CD4-positive, CD25-positive, alpha-beta regulatory T cell (primary cell): ENCODE results near the gene RAD51B. TPM values are rescaled to one million over a fixed set of nuclear protein-coding genes. Genes with fewer than 3 reads are reported as not detected.
A peak's percentile ranks its signal among the peaks of the same experiment; 100 is the strongest.

ENCODE experiments used
- ATAC-seq, 2 donors: fragments of 150-1000 bp; cut with Tn5 transposase; one replicate each; pipeline ENCODE4 v1.10.0; 2021; ENCODE audit warnings: low read depth in 2 of 2, moderate number of reproducible peaks in 2 of 2, moderate library complexity in 1 of 2
- DNase-seq, 3 donors: peaks; one replicate each; pipeline versions ENCODE4 v3.0.0 to v3.0.0-alpha.2; 2012 to 2022; ENCODE audit warnings: mixed read lengths in 1 of 3
- H3K27ac ChIP-seq: one replicate; pipeline ENCODE4 v1.7.0; 2013; ENCODE audit warnings: mild to moderate bottlenecking, low read length; ENCODE audit not compliant: insufficient read depth, poor library complexity, severe bottlenecking
- H3K27me3 ChIP-seq: one replicate; pipeline ENCODE4 v1.7.0; 2013; ENCODE audit warnings: low read length; ENCODE audit not compliant: control insufficient read depth, insufficient read depth
- H3K36me3 ChIP-seq: one replicate; pipeline ENCODE4 v1.7.0; 2013; ENCODE audit warnings: mild to moderate bottlenecking, low read length, moderate library complexity; ENCODE audit not compliant: control insufficient read depth, insufficient read depth
- H3K4me1 ChIP-seq: 2 replicates; pipeline ENCODE4 v1.7.0; 2013; ENCODE audit warnings: mild to moderate bottlenecking, low read length; ENCODE audit not compliant: insufficient read depth, control insufficient read depth, poor library complexity, severe bottlenecking
- H3K4me3 ChIP-seq: one replicate; pipeline ENCODE4 v1.7.0; 2013; ENCODE audit warnings: low read depth, mild to moderate bottlenecking, low read length, moderate library complexity
- H3K9me3 ChIP-seq, 2 experiments: 1 replicate in 1 of 2; 2 replicates in 1 of 2; pipeline ENCODE4 v1.7.0; 2013; ENCODE audit warnings: low read length in 2 of 2, mild to moderate bottlenecking in 1 of 2, moderate library complexity in 1 of 2; ENCODE audit not compliant: control insufficient read depth in 2 of 2
- H3K27ac Mint-ChIP-seq, 3 donors: one replicate each; pipeline ENCODE4 v1.8.0; 2020 to 2022; ENCODE audit warnings: mild to moderate bottlenecking in 3 of 3, mixed read lengths in 3 of 3, moderate library complexity in 2 of 3
- H3K27me3 Mint-ChIP-seq: one replicate; pipeline ENCODE4 v1.8.0; 2022; ENCODE audit warnings: mild to moderate bottlenecking, mixed read lengths
- H3K36me3 Mint-ChIP-seq: one replicate; pipeline ENCODE4 v1.8.0; 2020; ENCODE audit warnings: mixed read lengths
- H3K4me1 Mint-ChIP-seq, 4 donors: one replicate each; pipeline ENCODE4 v1.8.0; 2020 to 2022; ENCODE audit warnings: mixed read lengths in 4 of 4, mild to moderate bottlenecking in 1 of 4
- H3K4me3 Mint-ChIP-seq, 4 donors: one replicate each; pipeline ENCODE4 v1.8.0; 2020 to 2022; ENCODE audit warnings: mild to moderate bottlenecking in 4 of 4, mixed read lengths in 4 of 4, moderate library complexity in 3 of 4
- H3K9me3 Mint-ChIP-seq, 7 donors: one replicate each; pipeline ENCODE4 v1.8.0; 2020 to 2022; ENCODE audit warnings: mixed read lengths in 7 of 7, mild to moderate bottlenecking in 3 of 7, moderate library complexity in 2 of 7
- polyA plus RNA-seq, 4 donors: library from polyadenylated mRNA; unstranded; fragments of 300-500 nt; fragmentation: Illumina TruSeq; gene quantifications; one replicate each; pipeline ENCODE4 v1.2.3, GENCODE V29; 2021
- total RNA-seq: library from RNA; stranded (reverse); gene quantifications from one replicate; pipeline ENCODE4 v1.2.3, GENCODE V29; 2022

Gene RAD51B
- total and polyA plus RNA-seq, 5 donors from 2014 or later: 19.1 to 40.2 (median 28.1) TPM

DNA sequence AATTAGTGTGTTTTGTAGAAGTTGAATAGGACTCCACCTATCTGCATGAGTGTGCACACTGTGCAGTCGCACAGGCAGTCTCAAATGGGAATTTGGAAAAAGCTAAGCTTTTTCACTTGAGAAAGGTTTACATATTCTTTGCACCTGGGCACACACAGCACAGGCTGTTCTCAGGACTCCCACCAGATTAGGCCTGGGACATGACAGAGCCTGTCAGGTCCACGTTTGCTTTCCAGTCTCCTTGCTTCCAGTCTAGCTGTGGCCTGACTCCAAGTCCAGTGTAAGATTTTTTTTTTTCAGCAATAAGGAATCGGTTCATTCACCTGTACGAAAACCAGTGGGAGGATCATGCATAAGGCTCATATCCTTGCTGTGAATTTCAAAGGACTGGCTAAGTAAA, 792.0 kb downstream of the RAD51B start:
- peaks cover 9% of the 10 kb centered on the region for H3K36me3 Mint-ChIP-seq
- H3K9me3 Mint-ChIP-seq: peaks cover 4 to 22% (median 12%) of the 10 kb centered on the region in 7 donors
- Histone ChIP-seq H3K4me1 (no peaks in the 10 kb centered on the region), H3K27ac (no peak overlapping the region), H3K9me3 (peaks cover 22 to 23% of the 10 kb centered on the region in 2 experiments), H3K36me3 (no peaks in the 10 kb centered on the region), H3K4me3 (no peak overlapping the region), H3K27me3 (no peaks in the 10 kb centered on the region)
- peaks cover 0 to 10% (median 0%) of the 10 kb centered on the region in 4 donors for H3K4me1 Mint-ChIP-seq
- DNase-seq: no peak
- H3K27ac Mint-ChIP-seq: peak overlapping the region in 1 of 3 donors; percentile 54
- no peak for ATAC-seq
- H3K4me3 Mint-ChIP-seq: no peak overlapping the region
- H3K27me3 Mint-ChIP-seq: no peaks in the 10 kb centered on the region

DNA sequence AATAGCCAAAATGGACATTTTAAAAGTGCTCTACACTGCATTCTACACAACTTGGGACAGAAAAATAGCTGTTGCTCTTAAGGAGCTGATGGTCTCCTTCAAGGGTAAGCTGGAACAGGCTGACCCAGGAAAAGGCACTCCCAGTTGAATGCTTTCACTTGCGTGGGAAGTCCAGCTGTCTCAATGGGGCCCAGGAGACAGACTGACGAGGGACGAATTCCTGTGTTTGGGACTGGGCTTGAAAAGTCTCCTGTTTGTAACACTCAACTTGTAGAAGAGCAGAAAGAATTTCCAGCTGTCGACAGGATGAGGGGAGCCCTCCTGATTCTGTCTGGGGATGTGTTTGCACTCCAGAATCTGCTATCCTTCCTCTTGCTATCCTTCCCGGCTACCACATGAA, 792.5 kb downstream of the RAD51B start:
- ATAC-seq (no peak), DNase-seq (no peak)
- Histone ChIP-seq H3K27ac (no peak overlapping the region), H3K4me1 (no peaks in the 10 kb centered on the region), H3K36me3 (no peaks in the 10 kb centered on the region), H3K4me3 (no peak overlapping the region), H3K9me3 (peaks cover 26 to 28% of the 10 kb centered on the region in 2 experiments), H3K27me3 (no peaks in the 10 kb centered on the region)
- H3K4me1 Mint-ChIP-seq: peaks cover 0 to 8% (median 0%) of the 10 kb centered on the region in 4 donors
- H3K9me3 Mint-ChIP-seq: peaks cover 4 to 26% (median 16%) of the 10 kb centered on the region in 7 donors
- H3K4me3 Mint-ChIP-seq: no peak overlapping the region
- peaks cover 13% of the 10 kb centered on the region for H3K36me3 Mint-ChIP-seq
- no peaks in the 10 kb centered on the region for H3K27me3 Mint-ChIP-seq
- no peak overlapping the region for H3K27ac Mint-ChIP-seq

DNA sequence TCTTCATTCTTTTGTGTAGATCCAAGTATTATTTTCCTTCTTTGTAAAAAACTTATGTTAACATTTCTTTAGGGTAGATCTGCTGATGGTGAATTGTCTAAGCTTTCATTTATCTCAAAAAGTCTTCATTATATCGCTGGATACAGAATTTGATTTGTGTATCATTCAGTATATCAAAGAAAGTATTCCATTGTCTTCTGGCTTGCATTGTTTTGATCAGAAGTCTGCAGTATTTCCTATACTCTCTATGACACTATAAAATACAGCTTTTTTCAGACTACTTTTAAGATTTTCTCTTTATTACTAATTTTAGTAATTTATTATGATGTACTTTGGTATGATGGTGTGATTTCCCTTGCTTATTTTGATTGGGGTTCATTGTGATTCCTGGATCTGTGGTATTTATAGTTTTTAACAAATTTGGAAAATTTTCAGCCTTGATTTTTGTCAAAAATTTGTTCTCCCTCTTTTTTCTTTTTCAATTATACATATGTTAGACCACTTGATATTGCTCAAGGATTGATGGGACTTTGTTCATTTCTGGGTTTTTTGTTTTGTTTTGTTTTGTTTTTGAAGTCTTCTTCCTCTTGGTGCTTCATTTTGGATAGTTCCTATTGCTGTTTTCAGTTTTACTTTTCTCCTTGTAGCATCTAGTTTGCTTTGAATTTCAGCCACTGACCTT, 796.8 kb downstream of the RAD51B start:
- Histone ChIP-seq H3K36me3 (no peaks in the 10 kb centered on the region), H3K4me1 (no peaks in the 10 kb centered on the region), H3K27ac (no peak overlapping the region), H3K4me3 (no peak overlapping the region), H3K9me3 (peaks cover 40 to 46% of the 10 kb centered on the region in 2 experiments), H3K27me3 (no peaks in the 10 kb centered on the region)
- Mint-ChIP-seq H3K36me3 (peaks cover 21% of the 10 kb centered on the region), H3K4me1 (peaks cover 0 to 8% (median 4%) of the 10 kb centered on the region in 4 donors), H3K9me3 (peaks cover 6 to 44% (median 23%) of the 10 kb centered on the region in 7 donors), H3K27ac (peak overlapping the region in 1 of 3 donors; percentile 70), H3K4me3 (no peak overlapping the region), H3K27me3 (no peaks in the 10 kb centered on the region)
- no peak for ATAC-seq
- DNase-seq: peak in 1 of 3 donors; percentile 34

DNA sequence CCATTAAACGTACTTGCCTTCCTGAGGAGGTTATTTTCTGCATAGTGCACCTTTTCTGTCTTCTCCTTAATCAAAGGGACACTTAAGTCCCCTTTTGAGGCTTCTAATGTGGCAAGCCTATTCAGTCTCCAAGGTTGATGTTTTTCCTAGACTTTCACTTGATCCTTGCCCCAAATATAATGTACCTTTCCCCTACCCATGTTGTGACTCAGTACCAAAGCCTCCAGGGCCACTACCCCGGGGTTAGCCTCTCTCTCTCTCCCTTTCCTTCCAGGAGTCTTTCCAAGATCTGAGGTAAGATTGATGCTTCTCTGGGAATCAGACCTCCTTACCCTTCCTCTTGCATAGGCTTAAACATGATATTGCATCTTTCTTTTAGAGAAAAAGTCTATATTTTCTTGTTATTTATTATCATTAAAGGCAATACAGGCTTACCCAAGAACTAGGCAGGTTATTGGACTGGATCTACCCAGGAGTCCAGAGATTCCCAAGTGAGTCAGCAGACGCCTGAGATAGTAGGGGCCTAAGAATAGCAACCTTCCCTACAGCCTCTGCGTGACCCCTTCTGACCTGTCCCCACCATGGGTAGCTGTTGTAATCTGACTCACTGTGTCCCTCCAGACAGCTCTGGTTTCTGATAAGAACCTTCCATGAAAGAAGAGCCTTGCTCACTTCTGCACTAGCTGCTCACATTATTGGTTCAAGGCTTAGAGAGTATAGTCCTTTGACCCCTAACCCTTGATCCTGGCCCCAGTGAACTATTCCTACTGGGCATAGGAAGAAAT, 800.4 kb downstream of the RAD51B start:
- ATAC-seq (no peak), DNase-seq (no peak)
- peak overlapping the region in 1 of 3 donors; percentile 9 for H3K27ac Mint-ChIP-seq
- peaks cover 0 to 30% (median 15%) of the 10 kb centered on the region in 7 donors for H3K9me3 Mint-ChIP-seq
- H3K4me1 Mint-ChIP-seq: peaks cover 0 to 12% (median 5%) of the 10 kb centered on the region in 4 donors
- H3K4me3 ChIP-seq: no peak overlapping the region
- H3K4me1 ChIP-seq: no peaks in the 10 kb centered on the region
- H3K27ac ChIP-seq: no peak overlapping the region
- no peaks in the 10 kb centered on the region for H3K27me3 Mint-ChIP-seq
- H3K4me3 Mint-ChIP-seq: no peak overlapping the region
- peaks cover 18% of the 10 kb centered on the region for H3K36me3 Mint-ChIP-seq
- H3K27me3 ChIP-seq: no peaks in the 10 kb centered on the region
- peaks cover 30 to 32% of the 10 kb centered on the region in 2 experiments for H3K9me3 ChIP-seq
- H3K36me3 ChIP-seq: no peaks in the 10 kb centered on the region

DNA sequence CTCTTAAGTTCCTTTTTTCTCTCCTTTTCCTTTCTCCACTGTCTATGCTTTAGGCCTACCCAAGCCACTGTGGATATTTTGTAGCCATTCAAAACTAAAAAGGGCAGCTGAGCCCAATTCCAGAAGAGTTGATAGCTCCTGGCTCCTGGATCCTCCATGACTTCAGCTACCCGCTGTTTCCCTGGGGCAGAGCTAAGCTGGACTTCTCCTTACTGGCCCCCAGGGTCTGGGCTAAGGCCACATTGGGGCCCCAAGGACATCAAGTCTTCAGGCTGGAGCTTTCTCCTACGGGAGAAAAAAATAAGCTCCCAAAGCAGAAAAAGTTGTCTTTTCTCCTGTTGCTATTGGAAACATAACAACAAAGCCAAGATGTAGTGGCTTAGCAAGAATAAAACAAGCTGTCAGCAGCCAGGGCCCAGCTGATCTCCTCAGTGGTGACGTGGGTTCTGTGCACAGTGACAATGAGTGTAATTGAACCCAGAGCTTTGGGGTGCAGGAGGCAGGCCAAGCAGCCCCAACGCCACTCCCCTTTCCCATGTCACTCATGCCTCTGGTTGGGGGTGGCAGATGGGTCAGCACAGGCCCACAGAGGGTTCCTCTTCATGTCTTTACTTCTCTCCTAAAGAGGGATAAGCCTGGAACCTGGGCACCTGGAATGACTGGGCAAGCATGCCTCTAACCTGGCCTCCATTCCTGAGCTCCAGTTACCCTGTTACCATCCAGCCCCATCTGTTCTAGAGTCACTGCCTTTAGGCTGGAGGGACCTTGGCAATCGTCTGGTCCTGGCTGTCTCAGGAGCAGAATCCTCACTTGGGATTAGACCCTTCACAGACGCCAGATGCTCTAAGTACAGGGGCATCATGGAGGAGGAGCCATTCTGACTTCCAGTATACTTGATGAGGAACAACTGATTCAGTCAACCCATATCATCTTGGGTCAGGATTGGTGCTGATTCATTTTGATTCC, 802.1 kb downstream of the RAD51B start:
- peaks cover 17 to 22% of the 10 kb centered on the region in 2 experiments for H3K9me3 ChIP-seq
- H3K27me3 Mint-ChIP-seq: no peaks in the 10 kb centered on the region
- H3K4me1 ChIP-seq: no peaks in the 10 kb centered on the region
- no peak overlapping the region for H3K27ac ChIP-seq
- no peak overlapping the region for H3K4me3 ChIP-seq
- DNase-seq (no peak), ATAC-seq (no peak)
- peaks cover 0 to 14% (median 6%) of the 10 kb centered on the region in 4 donors for H3K4me1 Mint-ChIP-seq
- peaks cover 0 to 21% (median 10%) of the 10 kb centered on the region in 7 donors for H3K9me3 Mint-ChIP-seq
- no peak overlapping the region for H3K4me3 Mint-ChIP-seq
- H3K27me3 ChIP-seq: no peaks in the 10 kb centered on the region
- peaks cover 12% of the 10 kb centered on the region for H3K36me3 Mint-ChIP-seq
- peak overlapping the region in 2 of 3 donors; percentile 32 to 68 for H3K27ac Mint-ChIP-seq
- no peaks in the 10 kb centered on the region for H3K36me3 ChIP-seq

DNA sequence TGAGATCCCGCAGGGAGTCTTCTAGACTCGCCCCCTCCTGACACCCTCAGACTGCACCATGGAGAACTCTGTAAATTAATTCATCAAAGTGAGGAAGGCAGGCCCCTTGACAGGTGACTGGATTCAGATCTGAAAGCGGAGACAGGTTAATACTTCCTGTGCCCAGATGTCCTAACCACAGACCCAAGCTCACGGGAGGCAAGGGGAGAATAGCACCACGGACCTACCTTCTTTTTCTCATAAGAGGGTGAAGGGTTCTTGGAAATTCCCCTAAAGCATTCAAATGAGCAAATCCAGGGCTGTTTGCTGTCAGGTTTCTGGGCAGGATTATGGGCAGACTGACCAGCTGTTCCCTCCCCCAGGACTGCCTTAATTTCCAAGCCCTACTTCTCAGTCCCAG, 803.3 kb downstream of the RAD51B start:
- no peaks in the 10 kb centered on the region for H3K27me3 Mint-ChIP-seq
- no peak overlapping the region for H3K4me3 Mint-ChIP-seq
- H3K4me1 Mint-ChIP-seq: peaks cover 0 to 18% (median 14%) of the 10 kb centered on the region in 4 donors
- Histone ChIP-seq H3K4me1 (peaks cover 3% of the 10 kb centered on the region), H3K27me3 (no peaks in the 10 kb centered on the region), H3K9me3 (peaks cover 7 to 10% of the 10 kb centered on the region in 2 experiments), H3K36me3 (no peaks in the 10 kb centered on the region), H3K4me3 (no peak overlapping the region), H3K27ac (no peak overlapping the region)
- no peak for ATAC-seq
- H3K9me3 Mint-ChIP-seq: peaks cover 0 to 9% (median 6%) of the 10 kb centered on the region in 7 donors
- DNase-seq: peak in 1 of 3 donors; percentile 21
- peak overlapping the region in 1 of 3 donors; percentile 57 for H3K27ac Mint-ChIP-seq
- peaks cover 3% of the 10 kb centered on the region for H3K36me3 Mint-ChIP-seq

DNA sequence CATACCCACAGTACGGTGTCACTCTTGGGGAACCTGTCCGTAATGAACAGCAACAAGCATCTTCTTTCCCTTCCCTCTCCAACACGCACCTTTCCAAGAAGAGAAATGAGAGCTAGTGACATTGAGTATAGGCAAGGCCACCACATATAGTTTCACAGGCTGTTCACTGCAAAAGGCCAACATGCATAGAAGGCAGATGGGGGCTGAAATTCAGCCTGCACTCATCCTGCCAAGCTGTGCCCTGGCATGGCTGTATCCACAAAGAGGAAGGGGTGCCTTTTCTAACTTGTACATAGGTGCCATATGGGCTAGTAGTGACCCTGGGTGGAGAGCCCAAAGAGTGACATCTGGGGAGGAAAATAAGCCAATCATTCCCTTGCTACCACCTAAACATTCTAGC, 803.7 kb downstream of the RAD51B start:
- H3K27ac Mint-ChIP-seq: peak overlapping the region; percentile 13 to 63 (median 28)
- H3K27me3 ChIP-seq: no peaks in the 10 kb centered on the region

More for the DNA sequence above, 803.7 kb downstream of the RAD51B start:
- ATAC-seq (no peak), DNase-seq (no peak)
- Mint-ChIP-seq H3K4me3 (no peak overlapping the region), H3K36me3 (peaks cover 3% of the 10 kb centered on the region), H3K27me3 (no peaks in the 10 kb centered on the region), H3K9me3 (peaks cover 0 to 7% (median 4%) of the 10 kb centered on the region in 7 donors), H3K4me1 (peaks cover 0 to 20% (median 13%) of the 10 kb centered on the region in 4 donors)
- no peaks in the 10 kb centered on the region for H3K36me3 ChIP-seq
- peaks cover 2 to 5% of the 10 kb centered on the region in 2 experiments for H3K9me3 ChIP-seq
- peaks cover 8% of the 10 kb centered on the region for H3K4me1 ChIP-seq
- H3K4me3 ChIP-seq: no peak overlapping the region
- H3K27ac ChIP-seq: no peak overlapping the region
